HFFc6 (cell line): ENCODE measurements around the gene PPP1CA. TPM values are rescaled to one million over a fixed set of nuclear protein-coding genes. Genes with fewer than 3 reads are reported as not detected.
"Not testable (repeated sequence)": the region's sequence is repeated elsewhere in the genome, so short reads cannot be mapped to it uniquely, and the experiment has no call there.

Experiments
- DNase-seq: peaks from one replicate; pipeline ENCODE4 v3.0.0-alpha.2; 2018
- H3K27ac Mint-ChIP-seq: 2 replicates; pipeline ENCODE4 v1.8.0; 2020; ENCODE audit warnings: mild to moderate bottlenecking, mixed read lengths
- H3K27me3 Mint-ChIP-seq: 2 replicates; pipeline ENCODE4 v1.8.0; 2021; ENCODE audit warnings: mild to moderate bottlenecking, moderate library complexity, mixed read lengths; ENCODE audit not compliant: insufficient read depth
- H3K36me3 Mint-ChIP-seq: 2 replicates; pipeline ENCODE4 v1.8.0; 2021; ENCODE audit warnings: low read depth, mixed read lengths
- H3K4me1 Mint-ChIP-seq: 2 replicates; pipeline ENCODE4 v1.8.0; 2020; ENCODE audit warnings: low read depth, mixed read lengths
- H3K4me3 Mint-ChIP-seq: 2 replicates; pipeline ENCODE4 v1.8.0; 2020; ENCODE audit warnings: mild to moderate bottlenecking, moderate library complexity, mixed read lengths
- H3K9me3 Mint-ChIP-seq: 2 replicates; pipeline ENCODE4 v1.8.0; 2020; ENCODE audit warnings: mild to moderate bottlenecking, mixed read lengths
- total RNA-seq, 6 experiments: library from RNA; stranded (reverse); fragmentation: NEBNext Ultra II Directional; extraction: Animal tissue kit (Norgen Biotek cat#: 25700); gene quantifications; 2 replicates in 1 of 6; 3 replicates in 5 of 6; pipeline ENCODE4 v1.2.3, GENCODE V29; 2021
- TF ChIP-seq, protein P1 (sequence below): fragments of 200-600 bp; sonication (generic); IDR thresholded peaks from 2 replicates; pipeline ENCODE4 v1.5.0; 2021; ENCODE audit warnings: antibody characterized with exemption, mild to moderate bottlenecking

Gene PPP1CA
- total RNA-seq, 6 experiments from 2014 or later = 162 to 191 (median 180) TPM

GRCh38 chr11:67428052-67429001 lies 26.7 kb upstream of the PPP1CA start, which contains the start of gene RPS6KB2:
Gene RPS6KB2, plus strand, starts transcription at chr11:67428494. Its CDS starts 52 bp downstream, at chr11:67428546.
- Mint-ChIP-seq H3K27ac (peak within 1 kb of the TSS; percentile 86), H3K9me3 (no peaks in the 10 kb centered on the region), H3K4me3 (peak within 1 kb of the TSS; percentile 96), H3K4me1 (peaks cover 6% of the 10 kb centered on the region; the same call in 1 of the 2 replicates), H3K27me3 (no peaks in the 10 kb centered on the region; the same call in none of the 2 replicates), H3K36me3 (peaks cover 8% of the 10 kb centered on the region)
- TF ChIP-seq, protein P1, sequence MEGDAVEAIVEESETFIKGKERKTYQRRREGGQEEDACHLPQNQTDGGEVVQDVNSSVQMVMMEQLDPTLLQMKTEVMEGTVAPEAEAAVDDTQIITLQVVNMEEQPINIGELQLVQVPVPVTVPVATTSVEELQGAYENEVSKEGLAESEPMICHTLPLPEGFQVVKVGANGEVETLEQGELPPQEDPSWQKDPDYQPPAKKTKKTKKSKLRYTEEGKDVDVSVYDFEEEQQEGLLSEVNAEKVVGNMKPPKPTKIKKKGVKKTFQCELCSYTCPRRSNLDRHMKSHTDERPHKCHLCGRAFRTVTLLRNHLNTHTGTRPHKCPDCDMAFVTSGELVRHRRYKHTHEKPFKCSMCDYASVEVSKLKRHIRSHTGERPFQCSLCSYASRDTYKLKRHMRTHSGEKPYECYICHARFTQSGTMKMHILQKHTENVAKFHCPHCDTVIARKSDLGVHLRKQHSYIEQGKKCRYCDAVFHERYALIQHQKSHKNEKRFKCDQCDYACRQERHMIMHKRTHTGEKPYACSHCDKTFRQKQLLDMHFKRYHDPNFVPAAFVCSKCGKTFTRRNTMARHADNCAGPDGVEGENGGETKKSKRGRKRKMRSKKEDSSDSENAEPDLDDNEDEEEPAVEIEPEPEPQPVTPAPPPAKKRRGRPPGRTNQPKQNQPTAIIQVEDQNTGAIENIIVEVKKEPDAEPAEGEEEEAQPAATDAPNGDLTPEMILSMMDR = no peak
- peak; percentile 95 for DNase-seq

DNA sequence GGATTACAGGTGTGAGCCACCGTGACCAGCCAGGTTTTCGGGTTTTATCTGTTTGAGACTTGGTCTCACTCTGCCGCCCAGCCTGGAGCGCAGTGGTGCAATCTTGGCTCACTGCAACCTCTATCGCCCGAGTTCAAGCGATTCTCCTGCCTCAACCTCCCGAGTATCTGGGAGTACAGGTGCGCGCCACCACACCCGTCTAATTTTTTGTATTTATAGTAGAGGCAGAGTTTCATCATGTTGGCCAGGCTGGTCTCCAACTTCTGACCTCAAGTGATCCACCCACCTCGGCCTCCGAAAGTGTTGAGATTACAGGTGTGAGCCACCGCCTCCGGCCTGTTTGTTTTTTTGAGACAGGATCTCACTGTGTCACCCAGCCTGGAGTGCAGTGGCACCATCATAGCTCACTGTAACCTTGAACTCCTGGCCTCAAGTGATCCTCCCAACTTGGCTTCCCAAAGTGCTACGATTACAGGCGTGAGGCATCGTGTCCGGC lies 25.8 kb upstream of the PPP1CA start:
- H3K9me3 Mint-ChIP-seq, H3K27me3 Mint-ChIP-seq, H3K27ac Mint-ChIP-seq, H3K4me1 Mint-ChIP-seq, DNase-seq, H3K36me3 Mint-ChIP-seq: not testable (repeated sequence)
- H3K4me3 Mint-ChIP-seq = peak overlapping the region; percentile 96

- TF ChIP-seq, protein P1 = no peak
- H3K9me3 Mint-ChIP-seq = no peaks in the 10 kb centered on the region
- H3K4me1 Mint-ChIP-seq = peaks cover 6% of the 10 kb centered on the region; the same call in 1 of the 2 replicates
- no peak overlapping the region for H3K4me3 Mint-ChIP-seq
- no peaks in the 10 kb centered on the region for H3K36me3 Mint-ChIP-seq
- no peak overlapping the region for H3K27ac Mint-ChIP-seq
- no peaks in the 10 kb centered on the region; the same call in none of the 2 replicates for H3K27me3 Mint-ChIP-seq
- DNase-seq = no peak
Measured at GRCh38 chr11:67423891-67424613, 22.4 kb upstream of the PPP1CA start.

GRCh38 chr11:67423466-67423865 lies 21.8 kb upstream of the PPP1CA start:
- H3K9me3 Mint-ChIP-seq = no peaks in the 10 kb centered on the region
- H3K27me3 Mint-ChIP-seq = no peaks in the 10 kb centered on the region; the same call in none of the 2 replicates
- H3K27ac Mint-ChIP-seq = no peak overlapping the region
- no peak overlapping the region for H3K4me3 Mint-ChIP-seq
- H3K36me3 Mint-ChIP-seq = no peaks in the 10 kb centered on the region
- peaks cover 6% of the 10 kb centered on the region; the same call in 1 of the 2 replicates for H3K4me1 Mint-ChIP-seq
- DNase-seq = no peak
- TF ChIP-seq, protein P1 = no peak

DNA sequence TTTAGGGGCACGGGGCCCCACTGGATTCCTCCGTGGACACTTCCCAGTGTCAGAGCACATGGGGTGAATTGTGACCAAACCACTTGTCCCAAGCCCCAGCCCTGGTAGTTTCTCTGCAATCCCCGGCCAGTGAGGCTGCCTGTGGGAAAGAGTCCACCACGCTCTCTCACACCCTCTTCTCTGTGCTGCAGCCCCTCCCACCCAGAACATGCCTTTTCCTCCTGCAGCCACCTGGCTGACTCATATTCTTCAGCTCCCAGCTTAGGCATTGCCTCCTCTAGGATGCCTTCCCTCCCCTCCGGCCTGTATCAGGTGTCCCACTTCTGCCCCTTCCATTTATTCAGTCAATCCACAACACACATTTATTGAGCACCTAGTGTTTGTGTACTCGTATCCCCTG lies 21.2 kb upstream of the PPP1CA start:
- Mint-ChIP-seq H3K27me3 (no peaks in the 10 kb centered on the region; the same call in none of the 2 replicates), H3K9me3 (no peaks in the 10 kb centered on the region), H3K27ac (no peak overlapping the region), H3K4me1 (peaks cover 3% of the 10 kb centered on the region; the same call in 1 of the 2 replicates), H3K36me3 (no peaks in the 10 kb centered on the region), H3K4me3 (no peak overlapping the region)
- DNase-seq = no peak
- TF ChIP-seq, protein P1 = no peak
